Heart left ventricle (tissue), 16 donors: ENCODE data around the gene STXBP5L. TPM values are rescaled to one million over a fixed set of nuclear protein-coding genes. Genes with fewer than 3 reads are reported as not detected.

Experiments
- ATAC-seq, 4 donors: fragments of 200-7000 bp; cut with Tn5 transposase; one replicate each; pipeline ENCODE4 v1.9.1; 2020 to 2022; ENCODE audit warnings: moderate library complexity in 4 of 4, mild to moderate bottlenecking in 3 of 4, moderate number of reproducible peaks in 1 of 4
- DNase-seq, 5 donors: peaks; one replicate each; pipeline ENCODE4 v3.0.0-alpha.2; 2020
- H3K27ac ChIP-seq, 12 donors: fragments of 200-600 bp; sonication (generic) in 4 of 12; one replicate each; pipeline versions ENCODE4 v1.5.0 to v1.8.0; 2016 to 2022; ENCODE audit warnings: mild to moderate bottlenecking in 2 of 12
- H3K27me3 ChIP-seq, 9 donors: fragments of 200-600 bp; sonication (generic) in 2 of 9; one replicate each; pipeline versions ENCODE4 v1.5.1 to v1.8.0; 2016 to 2022; ENCODE audit warnings: mild to moderate bottlenecking in 3 of 9
- H3K36me3 ChIP-seq, 9 donors: fragments of 200-600 bp; sonication (generic) in 2 of 9; one replicate each; pipeline versions ENCODE4 v1.5.0 to v1.8.0; 2018 to 2022; ENCODE audit warnings: mild to moderate bottlenecking in 2 of 9
- H3K4me1 ChIP-seq, 12 donors: fragments of 200-600 bp; sonication (generic) in 4 of 12; one replicate each; pipeline versions ENCODE4 v1.5.0 to v1.8.0; 2016 to 2022; ENCODE audit warnings: mild to moderate bottlenecking in 3 of 12
- H3K4me3 ChIP-seq, 12 donors: fragments of 200-600 bp; sonication (generic) in 4 of 12; one replicate each; pipeline versions ENCODE4 v1.5.0 to v1.8.0; 2017 to 2022; ENCODE audit warnings: mild to moderate bottlenecking in 9 of 12, moderate library complexity in 4 of 12
- H3K9me3 ChIP-seq, 12 donors: fragments of 200-600 bp; sonication (generic) in 4 of 12; one replicate each; pipeline versions ENCODE4 v1.5.0 to v1.8.0; 2016 to 2022; ENCODE audit warnings: mild to moderate bottlenecking in 1 of 12
- POLR2A ChIP-seq, 2 donors: fragments of 450-650 bp; IDR thresholded peaks; one replicate each; pipeline ENCODE4 v1.6.1; 2017; ENCODE audit warnings: antibody characterized with exemption in 2 of 2, mild to moderate bottlenecking in 2 of 2, moderate library complexity in 2 of 2
- WGBS, 4 donors: extraction: QIAGEN DNeasy Blood & Tissue Kit in 2 of 4; methylation state at CpG; one replicate each; pipeline versions ENCODE4 v1.1.5 to v1.1.7; 2013 to 2018; 5-methylcytosine and 5-hydroxymethylcytosine counted together
- intact Hi-C, 10 donors: fragments of 100-400 bp; cut with DNase I; formaldehyde crosslinking; loops; one replicate each; pipeline versions ENCODE4 v1.11.1 to v1.14.2; 2022
- polyA plus RNA-seq, 2 donors: library from polyadenylated mRNA; stranded (reverse); fragments of 200-250 nt; gene quantifications; one replicate each; pipeline ENCODE4 v1.2.3, GENCODE V29; 2013
- total RNA-seq, 9 donors: library from RNA; depleted of rRNA in 2 of 9; stranded (reverse); fragments of >200 nt in 2 of 9; fragmentation: NEBNext Ultra II Directional in 3 of 9; extraction: Animal tissue kit (Norgen Biotek cat#: 25700) in 3 of 9; gene quantifications; one replicate each; pipeline versions ENCODE4 v1.1.0 to v1.2.4, GENCODE V29; 2016 to 2023
- TF ChIP-seq, protein P1 (sequence below), 12 donors: fragments of 200-600 bp; sonication (generic) in 4 of 12; IDR thresholded peaks; one replicate each; pipeline versions ENCODE4 v1.5.0 to v1.8.0; 2018 to 2022; ENCODE audit warnings: antibody characterized with exemption in 12 of 12, mild to moderate bottlenecking in 5 of 12
- donor health status: ischemic (EF 13 %, LVEDD 7.1; RV severe dilation, severe dysfunction).
- donor health status: healthy with polysubstance abuse.
- donor health status: DM: no; HTN: yes; CAD: no.
- donor health status: DM: no; HTN: no; CAD: no.
- donor health status: ischemic (EF 25% LVEDD 6.9; RV normal size, moderate dysfunction).
- donor health status: ischemic (EF 25% LVEDD 5.7; RV mildly dilated, moderate dysfunction).
- donor health status: healthy.
- donor health status: DM: yes; HTN: yes; CAD: no.
- donor health status: ischemic (EF 35%, LVEDD 5.7; RV mildly dilated, moderate dysfunction).
- donor health status: nonischemic (EF 11% LVEDD 7.7; RV severe dilation, severe dysfunction).
- donor health status: DM: yes; HTN: yes; CAD: no.
- donor health status: PGD.
- donor health status: ischemic (EF 29% LVEDD 5.4; RV normal size, mild dysfunction).
- donor health status: nonischemic (EF 23%, LVEDD 6.1; RV moderate dilation, normal function).

The STXBP5L gene
- total and polyA plus RNA-seq, 11 donors, result 0.10 TPM; not detected in 10

DNA sequence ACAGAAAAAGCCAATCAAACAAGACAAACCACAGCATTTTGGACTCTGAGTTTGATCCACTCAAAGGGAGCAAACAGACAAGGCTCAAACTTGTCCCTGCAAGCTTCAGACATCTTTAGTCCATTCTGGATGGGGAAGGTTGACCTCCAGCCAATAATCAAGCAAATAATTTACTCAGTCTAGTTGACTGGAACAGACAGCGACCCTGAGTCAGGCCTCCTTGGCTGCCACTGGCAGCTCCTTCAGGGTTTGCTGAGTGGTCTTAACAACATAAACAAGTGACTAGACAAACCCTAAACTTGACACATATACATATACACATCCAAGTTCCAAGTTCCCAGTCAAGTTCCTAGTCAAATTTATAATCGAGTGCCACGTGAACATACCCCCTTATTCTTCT lies 323.9 kb downstream of the STXBP5L start:
- no peak for DNase-seq
- TF ChIP-seq POLR2A (IDR thresholded peaks at IDR 0.05), result no peak
- TF ChIP-seq, protein P1, sequence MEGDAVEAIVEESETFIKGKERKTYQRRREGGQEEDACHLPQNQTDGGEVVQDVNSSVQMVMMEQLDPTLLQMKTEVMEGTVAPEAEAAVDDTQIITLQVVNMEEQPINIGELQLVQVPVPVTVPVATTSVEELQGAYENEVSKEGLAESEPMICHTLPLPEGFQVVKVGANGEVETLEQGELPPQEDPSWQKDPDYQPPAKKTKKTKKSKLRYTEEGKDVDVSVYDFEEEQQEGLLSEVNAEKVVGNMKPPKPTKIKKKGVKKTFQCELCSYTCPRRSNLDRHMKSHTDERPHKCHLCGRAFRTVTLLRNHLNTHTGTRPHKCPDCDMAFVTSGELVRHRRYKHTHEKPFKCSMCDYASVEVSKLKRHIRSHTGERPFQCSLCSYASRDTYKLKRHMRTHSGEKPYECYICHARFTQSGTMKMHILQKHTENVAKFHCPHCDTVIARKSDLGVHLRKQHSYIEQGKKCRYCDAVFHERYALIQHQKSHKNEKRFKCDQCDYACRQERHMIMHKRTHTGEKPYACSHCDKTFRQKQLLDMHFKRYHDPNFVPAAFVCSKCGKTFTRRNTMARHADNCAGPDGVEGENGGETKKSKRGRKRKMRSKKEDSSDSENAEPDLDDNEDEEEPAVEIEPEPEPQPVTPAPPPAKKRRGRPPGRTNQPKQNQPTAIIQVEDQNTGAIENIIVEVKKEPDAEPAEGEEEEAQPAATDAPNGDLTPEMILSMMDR (IDR thresholded peaks at IDR 0.05), result no peak
- no peak overlapping the region for H3K27ac ChIP-seq

DNA sequence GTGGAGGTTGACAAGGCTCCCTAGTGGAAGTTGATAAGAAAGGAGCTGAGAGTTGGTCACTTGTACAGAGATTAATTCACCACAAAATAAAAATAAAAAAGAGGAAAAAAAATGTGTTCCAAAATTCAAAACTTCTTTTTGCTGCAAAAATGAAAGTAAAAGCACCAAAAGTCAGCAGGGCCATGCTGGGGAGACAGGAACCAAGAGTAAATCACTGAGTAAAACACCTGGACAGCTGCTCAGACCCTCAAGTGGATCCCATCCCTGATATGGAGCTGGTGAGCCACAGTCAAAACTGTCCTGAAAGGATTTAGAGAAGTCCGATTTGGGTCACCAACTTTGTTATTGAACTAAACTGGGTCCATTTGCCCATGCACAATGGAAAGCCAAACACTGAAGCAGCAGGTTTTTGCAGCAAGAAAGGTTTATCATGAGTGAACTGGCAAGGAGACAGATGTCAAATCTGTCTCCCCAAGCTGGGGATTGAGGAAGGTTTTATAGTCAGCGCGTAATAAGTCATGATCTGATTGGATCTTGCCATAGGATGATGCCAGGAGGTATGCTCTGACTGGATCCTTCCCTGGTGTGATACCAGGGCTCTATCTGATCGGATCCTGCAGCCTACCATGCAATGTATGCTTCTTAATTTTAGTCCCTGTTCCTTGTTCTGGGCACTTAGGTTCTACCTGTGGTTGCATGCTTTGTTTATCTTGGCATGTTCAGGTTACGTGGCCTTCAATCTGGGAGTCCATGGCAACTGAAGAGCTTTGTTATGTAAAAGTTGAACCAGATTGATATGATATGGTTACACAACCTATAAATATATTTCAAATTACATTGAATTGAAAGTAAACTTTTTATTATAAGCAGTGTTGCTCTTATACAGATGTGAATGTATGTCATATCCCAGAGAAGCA lies 324.6 kb downstream of the STXBP5L start:
- TF ChIP-seq, protein P1 (IDR thresholded peaks at IDR 0.05), result no peak
- no peak for TF ChIP-seq POLR2A (IDR thresholded peaks at IDR 0.05)
- Histone ChIP-seq H3K27me3 (peaks cover 0 to 3% (median 0%) of the 10 kb centered on the region in 9 donors), H3K4me3 (no peak overlapping the region), H3K36me3 (no peaks in the 10 kb centered on the region), H3K9me3 (no peaks in the 10 kb centered on the region), H3K27ac (no peak overlapping the region), H3K4me1 (no peaks in the 10 kb centered on the region)
- ATAC-seq (no peak), DNase-seq (no peak)
- intact Hi-C loops, result no loop called here
- 82 to 88% (median 84%) methylated on average over 5 of the region's 5 CpGs for WGBS, 4 donors

More for the DNA sequence above, 323.9 kb downstream of the STXBP5L start:
- no peaks in the 10 kb centered on the region for H3K27me3 ChIP-seq
- WGBS, 4 donors, result 68 to 85% (median 76%) methylated on average over 3 of the region's 3 CpGs
- H3K4me1 ChIP-seq, result no peaks in the 10 kb centered on the region
- no peak for ATAC-seq
- H3K36me3 ChIP-seq, result no peaks in the 10 kb centered on the region
- H3K4me3 ChIP-seq, result no peak overlapping the region
- no peaks in the 10 kb centered on the region for H3K9me3 ChIP-seq
- intact Hi-C loops, result no loop called here

DNA sequence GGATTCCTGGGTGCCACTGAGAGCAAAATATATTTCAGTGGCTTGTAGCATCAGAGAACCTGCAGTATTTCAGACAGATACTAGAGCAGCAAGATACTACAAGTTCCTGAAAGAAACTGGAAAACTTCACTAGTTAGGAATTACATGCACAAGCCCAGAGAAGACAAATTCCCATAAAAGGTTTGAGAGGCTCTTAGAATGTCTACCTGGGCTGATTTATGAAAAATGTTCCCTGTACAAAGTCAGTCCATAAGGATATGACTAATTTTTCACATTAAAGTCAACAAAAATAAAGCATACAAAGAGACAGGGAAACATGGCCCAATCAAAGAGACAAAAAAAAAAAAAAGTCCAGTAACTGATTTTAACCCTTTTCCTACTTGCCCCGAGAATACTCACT lies 335.2 kb downstream of the STXBP5L start:
- no peak for DNase-seq
- no peaks in the 10 kb centered on the region for H3K36me3 ChIP-seq
- no peaks in the 10 kb centered on the region for H3K4me1 ChIP-seq
- H3K27ac ChIP-seq, result no peak overlapping the region
- intact Hi-C loops, result no loop called here
- 74 to 88% (median 80%) methylated on average over 1 of the region's 1 CpG for WGBS, 4 donors
- TF ChIP-seq, protein P1 (IDR thresholded peaks at IDR 0.05), result no peak
- no peak for TF ChIP-seq POLR2A (IDR thresholded peaks at IDR 0.05)
- no peak for ATAC-seq
- H3K27me3 ChIP-seq, result no peaks in the 10 kb centered on the region
- H3K9me3 ChIP-seq, result peaks cover 0 to 27% (median 0%) of the 10 kb centered on the region in 12 donors
- H3K4me3 ChIP-seq, result no peak overlapping the region

DNA sequence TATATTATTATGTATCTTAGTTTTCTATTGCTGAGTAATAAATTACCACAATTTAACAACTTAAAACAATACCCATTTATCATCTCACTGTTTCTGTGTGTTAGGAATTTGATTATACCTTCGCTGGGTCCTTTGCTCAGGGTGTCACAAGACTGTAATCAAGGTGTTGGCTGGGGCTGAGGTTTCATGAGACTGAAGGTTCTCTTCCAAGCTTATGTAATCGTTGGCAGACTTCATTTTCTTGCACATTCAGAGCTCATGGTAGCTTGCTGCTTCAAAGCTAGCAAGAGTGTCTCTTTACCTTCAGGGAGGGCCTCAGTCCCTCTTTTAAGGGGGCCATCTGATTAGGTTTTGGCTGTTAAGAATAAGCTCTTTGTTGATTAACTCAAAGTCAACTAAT lies 344.7 kb downstream of the STXBP5L start:
- Histone ChIP-seq H3K27ac (no peak overlapping the region), H3K4me3 (no peak overlapping the region), H3K9me3 (peaks cover 0 to 12% (median 0%) of the 10 kb centered on the region in 12 donors), H3K27me3 (no peaks in the 10 kb centered on the region), H3K36me3 (no peaks in the 10 kb centered on the region), H3K4me1 (no peaks in the 10 kb centered on the region)
- 41 to 66% (median 51%) methylated on average over 2 of the region's 2 CpGs for WGBS, 4 donors
- intact Hi-C loops, result no loop called here
- no peak for TF ChIP-seq POLR2A (IDR thresholded peaks at IDR 0.05)
- TF ChIP-seq, protein P1 (IDR thresholded peaks at IDR 0.05), result no peak
- DNase-seq (no peak), ATAC-seq (no peak)
